Mesodermal cell (in vitro differentiated cells): Measurements from ENCODE around the gene PRSS22.
A peak's percentile ranks its signal among the peaks of the same experiment; 100 is the strongest.

Experiments
- H3K27ac ChIP-seq: 2 replicates; pipeline ENCODE4 v1.7.0; 2013; ENCODE audit warnings: mild to moderate bottlenecking, low read depth, low read length, moderate library complexity; ENCODE audit not compliant: severe bottlenecking
- H3K36me3 ChIP-seq: 2 replicates; pipeline ENCODE4 v1.7.1; 2013; ENCODE audit warnings: mild to moderate bottlenecking, low read length, moderate library complexity; ENCODE audit not compliant: control insufficient read depth, insufficient read depth
- H3K4me1 ChIP-seq: one replicate; pipeline ENCODE4 v1.7.1; 2013; ENCODE audit warnings: mild to moderate bottlenecking, low read length; ENCODE audit not compliant: insufficient read depth, control insufficient read depth, poor library complexity, severe bottlenecking
- H3K4me3 ChIP-seq: 2 replicates; pipeline ENCODE4 v1.7.0; 2013; ENCODE audit warnings: low read length, control low read depth, mild to moderate bottlenecking; ENCODE audit not compliant: insufficient read depth, poor library complexity, severe bottlenecking; ENCODE audit errors: extremely low read depth
- H3K9me3 ChIP-seq: 2 replicates; pipeline ENCODE4 v1.7.1; 2013; ENCODE audit warnings: mild to moderate bottlenecking, low read length, moderate library complexity; ENCODE audit not compliant: control insufficient read depth
- WGBS, 2 experiments: methylation state at CpG; one replicate each; pipeline ENCODE4 v1.1.5; 2013; ENCODE audit warnings: missing lambda C conversion rate in 2 of 2; ENCODE audit not compliant: insufficient coverage in 2 of 2; 5-methylcytosine and 5-hydroxymethylcytosine counted together

PRSS22 gene

DNA sequence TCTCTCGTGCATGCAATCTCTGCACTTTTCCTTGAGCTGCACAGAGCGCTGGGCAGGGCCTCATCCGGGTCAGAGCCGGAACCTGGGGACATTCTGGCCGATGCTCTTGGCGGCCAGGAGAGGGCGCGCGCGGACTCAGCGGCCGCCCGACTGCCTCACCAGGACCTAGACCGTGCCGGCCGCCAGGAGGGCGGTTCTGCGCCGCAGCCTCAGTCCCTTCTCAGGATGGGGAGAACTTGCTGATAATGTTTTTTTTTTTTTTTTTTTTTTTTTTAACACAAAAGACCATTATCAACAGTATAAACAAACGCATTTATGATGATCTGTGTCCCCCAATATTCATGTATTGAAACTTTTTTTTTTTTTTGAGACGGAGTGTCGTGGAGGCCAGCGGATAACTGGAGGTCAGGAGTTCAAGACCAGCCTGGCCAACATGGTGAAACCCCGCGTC is 17.0 kb upstream of the PRSS22 start:
- H3K36me3 ChIP-seq: no peaks in the 10 kb centered on the region
- H3K27ac ChIP-seq: no peak overlapping the region
- peaks cover 4% of the 10 kb centered on the region for H3K9me3 ChIP-seq
- WGBS, 2 experiments: 11 to 16% methylated on average over 7 to 17 of the region's 25 CpGs
- no peak overlapping the region for H3K4me3 ChIP-seq
- no peaks in the 10 kb centered on the region for H3K4me1 ChIP-seq

DNA sequence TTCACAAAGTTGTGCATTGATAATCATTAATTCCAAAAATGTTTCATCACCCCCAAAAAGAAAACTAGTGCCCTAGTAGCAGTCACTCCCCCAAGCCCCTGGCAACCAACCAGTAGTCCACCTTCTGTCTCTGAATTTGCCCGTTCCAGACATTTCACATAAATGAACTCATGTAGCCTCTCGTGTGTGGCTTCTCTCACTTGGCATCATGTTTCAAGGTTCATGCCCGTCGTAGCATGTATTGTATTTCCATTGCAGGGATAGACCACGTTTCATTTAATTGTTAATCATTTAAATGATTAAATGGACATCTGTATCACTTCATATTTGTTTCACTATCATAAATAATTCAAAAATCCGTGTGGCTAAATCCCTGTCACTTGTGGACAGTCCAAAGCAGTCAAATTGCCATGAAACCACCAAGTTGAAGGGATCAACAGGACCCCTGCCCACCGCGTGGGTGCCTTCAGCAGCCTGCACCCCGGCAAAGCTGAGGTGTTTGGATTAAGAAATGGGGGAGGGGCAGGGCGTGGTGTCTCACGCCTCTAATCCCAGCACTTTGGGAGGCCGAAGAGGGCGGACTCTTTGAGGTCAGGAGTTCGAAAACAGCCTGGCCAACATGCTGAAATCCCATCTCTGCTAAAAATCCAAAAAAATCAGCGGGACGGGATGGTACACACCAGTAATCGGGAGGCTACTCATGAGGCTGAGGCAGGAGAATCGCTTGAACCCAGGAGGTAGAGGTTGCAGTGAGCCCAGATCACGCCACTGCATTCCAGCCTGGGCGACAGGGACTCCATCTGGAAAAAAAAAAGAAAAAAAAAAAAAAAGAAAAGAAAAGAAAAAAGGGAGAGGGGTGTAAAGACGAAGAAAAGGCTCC is 16.3 kb upstream of the PRSS22 start:
- WGBS, 2 experiments: 74 to 76% methylated on average over 15 to 16 of the region's 21 CpGs
- H3K4me3 ChIP-seq: no peak overlapping the region
- no peaks in the 10 kb centered on the region for H3K4me1 ChIP-seq
- no peaks in the 10 kb centered on the region for H3K9me3 ChIP-seq
- H3K36me3 ChIP-seq: no peaks in the 10 kb centered on the region
- H3K27ac ChIP-seq: no peak overlapping the region

DNA sequence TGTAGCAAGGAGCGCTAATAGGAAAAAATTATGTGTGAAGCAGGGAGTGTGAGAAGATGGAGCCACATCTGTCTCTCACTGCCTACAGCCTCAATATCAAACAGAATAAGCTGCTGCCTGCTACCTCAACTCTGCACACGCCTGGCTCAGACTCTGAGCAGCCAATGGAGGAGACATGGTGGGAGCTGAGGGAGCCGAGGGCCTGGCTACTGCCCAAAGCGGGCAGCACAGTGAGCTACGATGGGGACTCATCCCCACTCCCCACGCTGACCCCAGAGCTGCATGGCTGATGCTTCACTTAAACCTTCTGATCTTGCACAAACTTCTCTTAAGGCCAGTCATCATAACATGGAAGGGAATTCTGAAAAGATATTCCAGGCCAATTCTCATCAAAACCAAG is 14.0 kb upstream of the PRSS22 start:
- H3K4me3 ChIP-seq: no peak overlapping the region
- 80 to 90% methylated on average over 2 of the region's 6 CpGs for WGBS, 2 experiments
- peaks cover 5% of the 10 kb centered on the region for H3K4me1 ChIP-seq

DNA sequence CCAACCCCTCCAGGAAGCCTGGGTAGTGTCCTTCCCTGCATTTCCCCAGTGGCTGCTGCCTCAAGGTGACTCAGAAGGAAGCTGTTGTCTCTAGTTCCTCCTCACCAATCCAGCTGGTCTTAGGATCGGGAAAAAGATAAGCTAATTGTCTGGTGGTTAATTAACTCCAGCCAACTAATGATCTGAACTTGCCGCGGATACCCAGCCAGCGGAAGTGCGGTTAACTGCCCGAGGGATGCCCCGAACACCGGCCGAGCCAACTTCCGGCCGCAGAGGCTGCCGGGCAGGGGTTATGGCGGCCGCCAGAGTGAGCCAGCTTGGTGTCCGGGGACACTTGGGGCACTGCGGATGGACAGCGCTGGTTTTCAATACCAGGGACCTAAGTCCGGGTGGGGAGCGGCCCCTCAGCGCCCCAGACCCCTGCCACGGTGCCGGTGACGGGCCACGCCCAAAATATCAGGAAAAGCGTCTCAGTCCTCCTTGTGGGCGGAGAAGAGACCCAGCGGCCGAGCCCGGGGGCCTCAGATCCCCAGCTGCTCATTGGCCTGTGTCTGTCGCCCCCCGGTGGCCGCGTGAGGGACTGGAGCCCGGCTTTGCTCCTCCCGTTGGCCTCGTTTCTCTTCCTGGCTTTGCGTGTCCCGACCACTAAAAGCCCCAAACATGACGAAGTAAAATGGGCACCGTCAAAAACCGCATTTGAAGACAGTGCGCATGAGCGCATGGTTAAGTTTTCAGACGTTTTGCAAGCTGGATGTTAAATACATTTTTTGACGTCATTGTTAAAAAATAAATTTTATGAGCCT is 10.2 kb upstream of the PRSS22 start:
- peak overlapping the region; percentile 77 for H3K27ac ChIP-seq
- WGBS, 2 experiments: 1% methylated on average over 42 to 44 of the region's 45 CpGs

More for the DNA sequence above, 14.0 kb upstream of the PRSS22 start:
- Histone ChIP-seq H3K9me3 (no peaks in the 10 kb centered on the region), H3K27ac (no peak overlapping the region), H3K36me3 (no peaks in the 10 kb centered on the region)

DNA sequence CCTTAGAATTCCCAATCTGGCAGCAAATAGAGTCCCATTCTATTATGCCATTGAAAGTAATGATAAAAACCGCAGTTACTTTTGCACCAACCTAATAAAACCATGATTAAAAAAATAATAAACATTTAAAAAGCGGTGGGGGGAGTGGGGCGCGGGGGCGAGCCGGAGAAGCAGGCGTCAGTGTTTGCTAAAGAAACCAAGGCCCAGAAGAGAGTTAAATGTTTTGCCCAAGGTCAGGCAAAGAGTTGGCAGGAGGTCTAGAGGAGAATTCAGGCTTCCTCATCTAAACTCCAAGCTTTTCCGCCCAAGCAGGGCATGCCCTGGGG is 9.7 kb upstream of the PRSS22 start:
- no peaks in the 10 kb centered on the region for H3K9me3 ChIP-seq
- H3K27ac ChIP-seq: peak overlapping the region; percentile 77
- no peaks in the 10 kb centered on the region for H3K36me3 ChIP-seq
- H3K4me3 ChIP-seq: peak overlapping the region; percentile 48
- peaks cover 5% of the 10 kb centered on the region for H3K4me1 ChIP-seq
- 71 to 72% methylated on average over 1 to 6 of the region's 8 CpGs for WGBS, 2 experiments

More for the DNA sequence above, 10.2 kb upstream of the PRSS22 start:
- Histone ChIP-seq H3K9me3 (no peaks in the 10 kb centered on the region), H3K36me3 (no peaks in the 10 kb centered on the region), H3K4me1 (peaks cover 5% of the 10 kb centered on the region), H3K4me3 (peak overlapping the region; percentile 48)

DNA sequence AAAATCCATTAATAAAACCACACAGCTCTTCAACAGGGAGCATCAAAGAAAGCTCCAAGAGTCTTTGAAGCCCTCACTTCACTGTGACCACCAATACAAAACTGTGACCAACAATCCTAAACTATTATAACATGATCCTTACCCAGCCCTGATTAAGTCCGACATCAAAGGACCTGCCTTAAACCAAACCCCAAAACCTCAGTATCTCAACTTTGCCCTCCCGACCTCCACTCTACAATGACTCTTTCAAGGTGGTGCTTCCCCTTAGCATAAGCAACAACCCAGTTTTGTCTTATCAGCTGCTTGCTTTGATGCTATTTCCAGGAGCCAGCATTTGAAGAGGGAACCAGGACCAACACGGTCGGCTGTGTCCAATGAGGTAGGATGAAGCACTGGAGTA is 8.5 kb upstream of the PRSS22 start:
- 59 to 60% methylated on average over 3 of the region's 4 CpGs for WGBS, 2 experiments
- Histone ChIP-seq H3K27ac (no peak overlapping the region), H3K36me3 (no peaks in the 10 kb centered on the region), H3K4me1 (peaks cover 5% of the 10 kb centered on the region), H3K9me3 (no peaks in the 10 kb centered on the region), H3K4me3 (no peak overlapping the region)

DNA sequence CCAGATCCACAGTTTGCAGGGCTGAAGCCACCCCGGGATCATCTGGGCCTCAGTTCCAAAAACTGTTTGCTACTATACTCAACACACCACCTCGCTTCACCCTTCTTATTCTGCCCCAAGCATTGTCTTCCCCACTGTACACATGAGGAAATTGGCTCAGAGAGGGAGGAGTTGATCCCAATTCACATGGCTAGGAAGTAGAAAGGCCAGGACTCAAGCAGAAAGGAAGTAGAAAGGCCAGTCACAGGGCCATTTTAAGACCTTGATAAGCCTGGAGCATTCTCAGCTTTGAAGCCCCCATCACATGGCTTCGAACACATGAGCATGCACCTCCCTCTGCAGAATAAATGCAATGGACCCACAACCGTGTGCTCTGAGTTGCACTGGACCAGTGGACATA is 7.7 kb upstream of the PRSS22 start:
- peaks cover 6% of the 10 kb centered on the region for H3K9me3 ChIP-seq
- H3K4me1 ChIP-seq: peaks cover 5% of the 10 kb centered on the region
- H3K4me3 ChIP-seq: no peak overlapping the region
- H3K27ac ChIP-seq: no peak overlapping the region
- 65 to 82% methylated on average over 2 to 3 of the region's 4 CpGs for WGBS, 2 experiments
- H3K36me3 ChIP-seq: no peaks in the 10 kb centered on the region

DNA sequence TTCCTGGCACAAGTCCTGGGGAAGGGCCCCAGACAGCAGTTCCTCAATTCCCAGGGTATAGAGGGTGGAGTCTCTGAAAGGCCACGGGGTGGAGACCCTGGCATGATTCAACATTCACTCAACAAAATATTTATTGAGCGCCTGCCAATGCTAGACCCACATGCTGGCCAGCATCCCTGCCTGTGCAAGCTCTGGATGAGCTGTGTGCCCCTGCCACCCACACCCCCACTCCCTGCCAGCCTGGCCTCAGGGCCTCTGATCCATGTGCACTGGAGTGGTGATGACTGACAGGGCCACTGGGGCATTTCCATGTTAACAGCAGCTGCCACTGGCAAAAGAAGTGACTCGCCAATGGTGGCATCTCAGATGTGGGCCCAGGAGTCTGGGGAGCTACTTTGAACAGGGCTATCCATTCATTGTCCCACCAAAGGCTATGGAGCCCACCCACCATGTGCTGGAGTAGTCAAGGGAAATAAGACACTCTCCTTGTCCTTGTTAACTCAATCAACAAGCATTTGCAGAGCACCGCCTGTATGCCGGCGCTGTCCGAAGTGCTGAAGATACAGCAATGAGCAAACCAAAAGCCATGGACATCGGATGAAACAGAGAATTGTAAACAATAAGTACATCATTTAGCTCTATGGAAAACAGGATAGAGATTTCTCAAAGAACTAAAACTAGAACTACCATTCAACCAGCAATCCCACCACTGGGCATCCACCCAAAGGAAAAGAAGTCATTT is 3.0 kb upstream of the PRSS22 start:
- peaks cover 12% of the 10 kb centered on the region for H3K9me3 ChIP-seq
- 75 to 90% methylated on average over 2 to 7 of the region's 8 CpGs for WGBS, 2 experiments
- no peaks in the 10 kb centered on the region for H3K4me1 ChIP-seq
- H3K4me3 ChIP-seq: no peak overlapping the region
- H3K36me3 ChIP-seq: no peaks in the 10 kb centered on the region
- no peak overlapping the region for H3K27ac ChIP-seq

DNA sequence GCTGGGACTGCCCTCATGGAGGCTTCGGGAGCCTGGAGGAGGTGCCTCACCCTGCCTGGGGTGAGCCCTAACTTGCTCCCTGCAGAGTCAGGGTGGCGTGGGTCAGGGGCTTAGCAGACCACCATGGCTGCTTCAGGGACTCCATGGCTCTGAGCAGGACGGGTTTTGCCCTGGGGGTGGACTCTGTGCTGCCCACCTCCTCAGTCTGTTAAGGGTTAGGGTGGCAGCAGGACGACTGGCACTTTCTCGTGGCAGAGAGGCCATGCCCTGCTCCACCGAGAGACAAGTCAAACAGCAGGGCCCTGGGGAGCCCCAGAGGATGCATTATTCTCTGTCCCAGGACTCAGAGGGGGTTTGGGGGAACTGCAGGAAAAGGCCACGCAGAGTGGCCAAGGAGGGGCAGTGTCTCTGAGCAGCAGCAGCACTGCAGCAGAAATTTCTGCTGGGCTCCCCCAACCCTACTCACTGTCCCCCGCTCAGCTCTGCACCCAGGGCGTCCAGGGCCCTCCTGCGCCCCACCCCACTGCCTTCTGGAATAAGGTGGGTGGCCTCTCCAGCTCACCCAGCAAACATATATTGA is 1.8 kb upstream of the PRSS22 start:
- no peaks in the 10 kb centered on the region for H3K4me1 ChIP-seq
- H3K27ac ChIP-seq: no peak overlapping the region
- 70 to 72% methylated on average over 9 to 10 of the region's 10 CpGs for WGBS, 2 experiments
- H3K9me3 ChIP-seq: peaks cover 13% of the 10 kb centered on the region
- no peak overlapping the region for H3K4me3 ChIP-seq
- H3K36me3 ChIP-seq: no peaks in the 10 kb centered on the region
